SK-N-MC (cell line): ENCODE data around the gene MOB3B.

Source experiments
- EZH2 ChIP-seq: fragments of 200-600 bp; sonication (generic); IDR thresholded peaks from one replicate; pipeline ENCODE4 v1.6.1; 2017; ENCODE audit warnings: antibody characterized with exemption
- FOXP2 ChIP-seq: optimal IDR thresholded peaks from 2 replicates; pipeline ENCODE3; 2011; ENCODE audit warnings: mild to moderate bottlenecking, moderate library complexity; ENCODE audit not compliant: insufficient read depth; ENCODE audit errors: extremely low read length, control extremely low read depth
- POLR2AphosphoS5 ChIP-seq: IDR thresholded peaks from 2 replicates; pipeline ENCODE4 v1.6.1; 2012; ENCODE audit warnings: mild to moderate bottlenecking, low read depth, low read length, borderline replicate concordance

GRCh38 chr9:27445688-27446087 lies 83.9 kb downstream of the MOB3B start:
- TF ChIP-seq EZH2 (no peak), POLR2AphosphoS5 (no peak), FOXP2 (no peak)
